NCI-H1436 (cell line): ENCODE data around the gene TRPM5.

ENCODE experiments used
- DNase-seq: peaks from one replicate; lab custom pipeline; 2025; lab: John Stamatoyannopoulos, UW

TRPM5 gene

DNA sequence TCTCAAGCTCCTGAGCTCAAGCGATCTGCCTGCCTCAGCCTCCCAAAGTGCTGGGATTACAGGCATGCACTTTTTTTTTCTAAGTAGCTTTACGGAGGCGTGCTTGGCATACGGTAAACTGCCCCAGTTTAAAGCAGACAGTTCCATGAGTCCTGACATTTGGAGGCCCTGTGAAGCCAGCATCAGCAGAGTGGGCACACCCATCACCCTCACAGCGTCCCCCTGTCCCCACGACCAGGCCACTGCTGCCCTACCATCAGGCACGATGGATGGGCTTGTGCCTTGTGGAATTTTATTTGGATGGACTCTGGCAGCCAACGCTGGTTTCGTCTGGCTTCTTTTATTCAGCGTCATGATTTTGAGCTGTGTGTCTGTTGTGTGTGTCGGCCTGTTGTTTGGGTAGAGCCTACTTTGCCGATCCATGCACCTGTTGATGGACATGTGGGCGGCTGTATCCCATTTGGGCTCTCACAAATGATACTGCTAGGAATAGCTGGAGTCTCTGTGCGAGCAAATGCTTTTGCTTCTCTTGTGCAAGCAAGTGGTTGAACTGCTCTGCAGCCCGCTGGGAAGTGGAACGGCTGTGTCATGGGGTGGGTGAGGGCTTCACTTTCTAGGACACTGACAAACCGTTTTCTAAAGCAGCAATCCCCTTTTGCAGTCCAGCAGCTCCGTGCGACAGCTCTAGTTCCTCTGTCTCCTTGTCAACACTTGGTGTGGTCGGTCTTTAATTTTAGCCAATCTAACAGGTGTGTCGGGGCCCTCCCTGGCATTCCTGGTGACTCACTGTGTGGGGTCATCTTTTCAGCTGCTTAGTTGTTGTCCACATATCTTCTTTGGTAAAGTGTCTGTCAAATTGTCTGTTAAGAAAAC lies 24.3 kb upstream of the TRPM5 start:
- no peak for DNase-seq

DNA sequence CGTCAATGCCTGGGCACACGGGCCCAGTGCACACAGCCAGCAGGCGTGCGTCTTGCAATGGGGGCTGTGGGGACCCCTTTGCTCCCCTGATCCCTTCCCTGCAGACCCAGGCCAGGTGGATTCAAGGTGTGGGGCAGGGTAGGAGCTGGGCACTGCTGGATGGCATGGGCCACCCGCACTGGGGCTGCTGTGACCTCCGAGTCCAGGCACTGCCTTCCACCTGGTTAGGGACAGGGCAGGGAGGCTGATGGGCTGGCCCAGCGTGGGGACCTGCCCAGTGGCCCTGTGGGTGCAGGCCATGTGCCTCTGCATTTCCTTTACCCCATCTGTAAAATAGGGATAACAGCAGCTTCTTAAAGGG lies 23.4 kb upstream of the TRPM5 start:
- no peak for DNase-seq

DNA sequence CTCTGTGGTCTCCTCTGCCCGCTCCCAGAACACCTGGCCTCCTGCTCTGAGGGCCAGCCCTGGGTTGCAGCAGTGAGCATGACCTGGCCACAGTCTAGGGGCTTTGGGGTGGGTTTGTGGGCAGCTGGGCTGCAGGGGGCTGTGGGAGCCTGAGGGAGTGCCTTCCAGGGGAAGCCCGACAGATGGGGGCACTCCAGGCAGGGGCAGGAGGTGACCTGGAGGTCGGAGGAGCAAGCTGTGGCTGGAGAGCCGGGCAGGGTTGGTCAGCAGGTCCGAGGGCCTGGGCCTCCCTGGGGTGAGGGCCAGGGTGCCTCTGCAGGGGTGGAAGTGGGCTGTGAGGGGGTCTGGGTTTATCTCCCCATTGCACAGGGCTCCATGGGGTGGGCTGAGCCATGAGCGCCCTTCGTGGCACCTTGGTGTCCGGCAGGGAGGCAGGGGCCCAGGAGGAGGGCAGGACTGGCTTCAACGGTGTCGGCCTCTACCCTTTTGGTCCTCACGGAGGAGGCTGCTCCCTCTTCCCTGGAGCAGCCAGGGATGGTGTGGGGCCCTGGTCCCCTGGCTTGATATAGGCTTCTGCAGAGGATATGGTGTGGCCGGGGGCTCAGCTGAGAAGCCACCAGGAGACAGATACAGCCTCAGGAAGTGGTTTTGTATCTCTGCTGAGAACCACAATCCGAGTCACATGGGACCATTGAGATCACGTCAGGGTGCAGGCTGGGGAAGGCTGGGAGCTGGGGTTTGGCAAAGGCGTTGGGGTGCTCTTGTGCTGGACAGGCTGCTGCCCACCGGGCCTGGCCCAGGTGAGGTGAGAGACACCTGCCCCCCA lies 22.8 kb upstream of the TRPM5 start:
- DNase-seq: no peak

DNA sequence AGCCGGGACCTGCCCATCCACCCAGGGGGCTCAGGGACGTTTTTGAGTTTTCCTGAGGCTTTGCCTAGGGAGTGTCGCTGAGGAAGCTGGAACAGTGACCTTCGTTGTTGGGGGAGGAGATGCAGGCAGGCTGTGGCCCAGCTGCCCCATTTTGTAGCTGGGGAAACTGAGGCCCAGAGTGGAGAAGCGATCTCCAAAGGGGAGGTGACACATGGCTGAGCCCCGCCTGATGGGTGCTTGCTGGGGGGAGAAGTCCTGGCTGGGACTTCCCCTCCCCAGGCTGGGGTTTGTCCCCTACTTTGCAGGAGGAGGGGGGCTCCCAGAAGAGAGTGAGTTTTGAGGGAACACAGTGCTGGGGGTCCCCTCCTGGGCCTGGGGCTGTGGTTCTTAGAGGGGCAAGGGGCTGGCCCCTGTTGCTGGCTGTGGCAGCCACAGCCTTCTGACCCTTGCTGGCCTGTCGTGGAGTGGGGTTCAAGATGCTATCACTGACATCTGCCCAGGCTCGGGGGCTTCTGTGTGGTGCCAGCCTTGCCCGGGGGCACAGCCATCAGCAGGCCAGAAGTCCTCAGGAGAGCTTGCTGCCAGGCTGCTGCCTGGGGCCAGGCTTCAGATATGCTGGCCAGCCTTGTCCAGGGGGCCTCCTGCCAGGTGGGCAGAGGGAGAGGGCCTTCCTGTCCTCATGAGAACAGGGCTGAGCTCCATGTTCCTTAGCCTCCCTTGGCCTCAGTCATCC lies 21.9 kb upstream of the TRPM5 start:
- no peak for DNase-seq

DNA sequence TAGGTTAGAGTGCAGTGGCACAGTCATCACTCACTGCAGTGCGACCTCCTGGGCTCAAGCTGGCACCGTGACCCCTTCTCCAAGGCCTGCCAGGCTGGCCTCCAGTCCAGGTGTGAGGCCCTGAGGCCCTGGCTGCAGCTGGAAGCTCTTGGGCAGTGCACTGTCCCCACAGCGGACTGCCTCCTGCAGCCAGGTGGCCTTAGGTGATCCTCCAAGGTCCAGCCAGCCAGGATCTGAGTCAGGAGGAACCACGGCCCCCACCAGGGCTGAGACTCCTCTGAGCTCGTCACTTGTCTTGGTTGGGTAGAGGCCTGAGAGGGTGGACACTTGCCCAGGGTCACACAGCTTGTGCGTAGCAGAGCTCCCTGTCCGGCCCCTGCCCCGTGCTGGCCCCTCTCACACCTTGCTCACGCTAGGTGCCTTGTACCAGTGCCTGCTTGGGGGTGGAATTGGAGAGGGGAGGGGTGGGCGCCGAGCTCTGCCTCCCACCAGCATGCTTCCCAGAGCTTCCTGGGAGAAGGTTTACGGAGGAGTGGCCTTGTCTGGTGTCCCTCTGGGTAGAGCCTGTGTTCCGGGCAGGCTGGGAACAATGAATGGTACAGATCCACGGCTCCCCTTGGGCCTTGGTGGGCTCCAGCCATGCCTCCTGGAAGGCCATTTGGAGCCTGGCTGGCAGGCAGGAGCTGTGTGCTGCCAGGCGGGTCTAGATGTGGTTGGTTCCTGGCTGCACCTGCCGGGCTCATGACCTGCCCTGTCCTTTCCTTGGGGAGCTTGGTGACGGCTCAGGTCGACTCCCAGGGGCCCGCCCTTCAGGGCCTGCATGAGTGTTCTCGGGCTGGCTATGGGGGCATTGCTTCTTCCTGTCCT lies 21.1 kb upstream of the TRPM5 start:
- no peak for DNase-seq

DNA sequence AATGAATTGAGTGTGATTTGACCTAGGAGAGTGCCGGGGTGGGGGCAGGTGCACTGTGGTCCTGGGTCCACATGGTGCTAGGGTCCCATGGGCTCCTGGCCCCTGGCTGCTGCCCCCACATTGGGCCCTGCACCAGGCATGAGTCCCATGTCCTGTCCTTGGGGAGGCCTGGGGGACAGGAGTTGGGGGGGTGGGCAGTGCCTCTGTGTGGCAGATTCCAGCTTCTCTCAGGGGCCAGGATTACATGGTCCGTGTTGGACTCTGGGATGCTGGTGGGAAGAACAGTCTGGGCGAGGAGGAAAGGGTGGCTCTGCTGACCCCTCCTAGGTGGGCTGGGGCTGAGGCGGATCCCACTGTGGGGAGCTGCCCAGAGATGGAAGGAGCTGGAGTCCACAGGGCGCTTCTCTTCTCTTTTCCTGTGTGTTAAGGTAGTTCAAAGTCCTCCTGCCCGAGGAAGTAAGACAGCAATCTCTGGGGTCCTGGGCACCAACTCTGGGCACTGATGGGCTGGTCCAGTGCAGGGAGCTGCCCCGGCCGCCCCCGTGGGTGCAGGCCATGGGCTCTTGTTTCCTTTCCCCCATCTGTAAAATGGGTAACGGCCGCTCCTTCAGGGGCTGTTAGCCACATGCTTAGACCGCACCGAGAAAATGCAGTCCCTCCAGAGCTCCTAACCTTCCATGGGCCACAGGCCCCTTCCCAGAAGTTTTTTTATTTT lies 20.3 kb upstream of the TRPM5 start:
- no peak for DNase-seq

DNA sequence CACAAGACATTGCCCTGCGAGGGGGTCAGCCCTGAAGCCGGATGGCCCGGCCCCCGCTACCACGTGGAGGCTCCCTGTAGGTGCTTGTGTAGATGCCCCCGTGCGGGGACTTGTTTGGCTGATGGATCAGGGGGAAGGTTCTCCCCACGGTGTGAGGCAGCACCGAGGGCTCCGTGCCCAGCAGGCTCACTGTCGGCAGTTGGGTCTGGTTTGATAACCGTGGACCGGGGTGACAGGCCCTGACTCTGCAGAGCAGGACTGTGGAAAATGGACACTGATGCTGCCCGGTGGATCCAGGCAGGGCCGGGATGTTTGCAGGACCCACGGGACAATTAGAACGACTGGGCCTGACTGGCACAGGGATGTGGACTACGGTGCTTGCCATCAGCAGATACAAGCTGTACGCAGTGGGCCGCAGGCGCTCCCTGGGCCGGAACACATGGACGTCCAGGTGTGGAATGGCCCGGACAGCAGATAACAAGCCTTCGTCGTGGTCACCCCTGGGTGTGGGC lies 19.5 kb upstream of the TRPM5 start:
- DNase-seq: no peak

DNA sequence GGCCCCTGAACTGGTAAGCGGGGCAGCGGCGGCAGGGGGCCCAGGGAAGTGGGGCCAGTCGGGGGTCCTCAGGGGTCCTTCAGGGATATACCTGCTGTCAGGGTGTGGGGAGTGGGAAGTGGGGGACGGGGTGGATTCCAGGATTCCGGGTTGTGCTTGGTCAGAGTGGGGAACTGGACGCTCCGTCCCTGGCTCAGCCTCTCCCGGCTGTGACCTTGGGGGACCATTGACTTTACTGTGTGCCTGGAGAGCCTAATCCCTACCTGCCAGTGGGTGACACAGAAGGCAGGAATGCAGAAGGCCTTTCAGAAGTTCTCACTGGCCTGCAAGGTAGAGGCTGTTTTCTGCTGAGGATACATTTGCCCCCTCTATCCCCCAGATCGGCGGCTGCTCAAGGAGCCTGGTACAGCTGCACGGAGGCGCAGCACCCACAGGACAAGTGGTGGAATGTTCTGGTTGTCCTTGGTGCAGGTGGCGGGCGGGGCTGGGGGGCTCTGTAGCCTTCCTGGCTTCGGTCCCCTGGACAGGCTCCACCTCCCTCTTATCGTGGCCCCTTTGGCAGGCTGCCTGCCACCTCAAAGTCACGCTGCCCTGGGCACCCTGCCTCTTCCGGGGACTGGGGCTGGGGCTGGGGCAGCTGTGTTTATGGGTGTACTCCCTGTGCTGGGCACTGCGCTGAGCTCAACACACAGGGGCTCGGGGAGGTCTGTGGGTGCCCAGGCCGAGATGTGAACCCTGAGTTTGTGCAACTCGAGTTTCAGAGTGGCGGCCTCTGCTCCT lies 18.9 kb upstream of the TRPM5 start:
- DNase-seq: no peak

DNA sequence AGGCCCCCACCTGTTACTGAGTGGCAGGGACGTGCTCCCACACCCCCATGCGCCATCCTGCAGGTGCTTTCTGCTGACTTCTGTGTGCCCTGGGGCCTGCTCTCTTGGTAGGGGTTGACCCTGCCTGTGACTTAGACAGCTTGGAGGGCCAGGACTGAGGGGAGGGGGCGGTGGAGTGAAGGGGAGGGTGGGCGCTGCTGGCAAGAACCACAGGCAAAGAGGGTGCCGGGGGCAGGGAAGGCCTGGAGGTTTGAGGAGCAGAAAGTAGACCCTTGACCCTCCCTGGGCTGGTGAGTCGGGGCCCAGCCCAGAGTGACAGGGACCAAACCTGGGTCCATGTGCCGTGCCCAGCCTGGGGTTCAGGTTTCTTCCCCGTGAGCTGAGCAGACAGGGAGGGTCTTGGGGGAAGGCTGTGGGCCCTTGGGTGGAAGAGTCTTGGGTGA lies 18.2 kb upstream of the TRPM5 start:
- no peak for DNase-seq

DNA sequence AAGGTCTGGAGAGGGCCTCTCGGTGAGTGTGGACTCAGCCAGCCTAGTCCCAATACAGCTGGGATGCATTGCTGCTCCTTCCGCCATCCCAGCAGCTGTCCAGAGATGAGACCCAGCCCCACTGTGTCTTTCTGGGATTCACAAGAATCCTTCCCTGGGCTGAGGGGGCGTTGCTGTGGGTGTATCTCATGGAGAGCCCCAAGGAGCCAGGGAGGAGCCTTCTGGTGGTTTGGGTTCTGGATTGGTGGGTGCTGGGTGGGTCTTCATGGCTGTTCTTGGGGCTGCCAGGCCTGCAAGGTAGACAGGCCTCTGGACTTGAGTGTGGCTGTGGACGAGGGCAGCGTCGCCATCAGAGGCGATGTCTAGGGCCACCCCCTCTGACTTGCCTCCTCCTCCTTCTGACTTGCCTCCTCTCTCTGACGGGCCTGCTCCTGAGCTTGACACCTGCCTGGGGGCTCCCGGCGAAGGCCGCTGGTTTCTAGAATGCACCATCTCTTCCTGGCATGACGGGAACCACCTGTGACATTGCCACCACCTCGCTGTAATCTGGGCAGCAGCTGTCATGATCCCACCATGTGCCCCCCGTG lies 17.7 kb upstream of the TRPM5 start:
- DNase-seq: no peak

DNA sequence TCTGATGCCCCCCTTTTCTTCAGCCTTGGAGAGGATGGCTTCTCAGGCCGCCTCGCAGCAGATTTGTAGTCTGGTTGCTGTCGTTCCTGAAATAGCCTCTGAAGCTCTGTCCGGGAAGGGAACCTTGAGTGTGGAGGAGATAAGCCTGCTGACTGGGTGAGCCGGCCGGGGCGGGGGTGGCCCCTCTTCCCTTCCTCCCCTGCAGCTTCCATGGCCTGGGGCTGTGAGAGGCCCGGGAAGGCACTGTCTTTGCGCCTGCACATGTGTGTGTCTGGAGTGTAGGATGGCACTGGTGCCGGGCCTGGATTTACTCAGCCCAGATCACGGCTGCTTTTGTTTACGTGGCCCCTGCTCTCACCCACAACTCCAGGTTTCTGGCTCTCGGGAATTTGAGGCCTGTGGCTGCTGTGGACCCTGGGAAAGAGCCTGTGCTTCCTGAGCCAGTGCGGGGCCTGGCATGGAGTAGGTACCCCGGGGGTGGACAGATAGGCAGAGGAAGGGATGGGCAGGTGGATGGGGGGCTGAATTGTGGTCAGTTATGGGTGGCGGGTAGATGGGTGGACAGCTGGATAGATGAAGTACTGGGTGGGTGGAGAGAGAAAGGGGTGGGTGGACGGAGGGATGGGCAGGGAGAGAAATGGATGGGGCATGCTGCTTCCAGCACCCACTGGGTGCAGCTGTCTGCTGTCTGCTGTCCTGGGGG lies 17.1 kb upstream of the TRPM5 start:
- no peak for DNase-seq

DNA sequence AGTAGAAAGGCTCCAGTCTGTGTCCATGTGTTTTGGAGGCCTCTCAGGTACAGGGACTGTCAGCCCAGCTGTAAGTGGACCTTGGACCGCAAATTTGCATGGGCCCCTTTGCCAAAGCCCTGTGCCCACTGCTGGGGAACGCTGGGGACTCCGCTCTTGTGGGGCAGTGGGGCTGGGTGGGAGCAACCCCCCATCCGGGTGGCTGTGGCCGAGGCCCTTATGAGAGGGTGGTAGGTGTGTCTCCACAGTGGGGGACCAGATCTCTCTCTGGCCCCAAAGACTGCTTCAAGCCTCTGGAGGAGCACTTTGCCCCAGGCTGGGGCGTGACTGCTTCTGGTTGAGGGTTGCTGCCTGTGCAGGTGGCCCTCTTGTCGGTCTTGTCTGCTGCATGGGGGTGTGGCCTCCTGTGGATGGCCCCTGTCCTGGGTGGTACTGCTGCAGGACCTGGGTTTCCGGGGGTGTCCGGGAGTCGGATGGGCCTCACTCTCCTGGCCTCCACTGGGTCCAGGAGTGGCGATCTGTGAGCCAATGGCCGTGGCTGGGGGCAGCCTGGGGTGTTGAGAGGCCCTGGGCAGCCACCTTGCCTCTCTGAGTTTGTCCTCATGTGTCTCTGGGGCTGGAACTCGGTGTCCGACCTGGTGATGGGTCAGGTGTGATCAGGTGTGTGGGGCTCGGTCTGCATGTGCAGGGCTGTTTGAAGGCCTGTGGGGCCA lies 16.4 kb upstream of the TRPM5 start:
- no peak for DNase-seq

DNA sequence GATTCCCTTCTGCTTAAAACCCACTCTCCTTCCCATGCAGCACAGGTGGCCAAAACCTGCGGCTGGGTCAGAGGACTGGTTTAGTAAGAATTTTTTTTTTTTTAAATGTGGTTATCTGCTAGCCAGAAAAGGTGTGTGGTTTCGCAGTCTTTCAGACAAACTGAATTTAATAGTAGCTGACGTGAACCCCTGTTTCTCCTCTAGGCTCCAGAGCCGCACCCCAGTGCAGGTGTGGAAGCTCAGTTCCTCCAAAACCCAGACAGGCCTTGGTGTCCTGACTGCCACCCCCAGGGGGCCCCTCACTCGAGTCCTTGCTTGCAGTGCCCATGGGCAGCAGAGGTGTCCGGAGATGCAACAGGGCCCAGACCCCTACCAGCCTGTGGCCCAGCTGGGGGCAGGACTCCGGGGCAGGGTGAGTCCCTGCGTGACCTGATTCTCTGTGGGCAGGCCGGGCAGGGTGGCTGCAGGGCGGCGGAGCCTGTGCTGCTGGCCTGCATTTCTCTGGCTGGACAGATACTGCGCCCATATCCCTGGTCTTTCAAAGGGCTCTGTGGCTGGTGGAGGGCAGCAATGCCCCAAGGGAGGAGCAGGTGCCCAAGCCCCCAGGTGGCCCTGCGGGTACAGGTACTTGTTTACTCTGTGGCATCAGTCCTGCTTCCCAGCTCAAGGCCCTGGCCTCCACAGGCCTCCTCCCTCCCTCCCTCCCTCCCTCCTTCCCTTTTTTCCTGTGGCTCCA lies 15.7 kb upstream of the TRPM5 start:
- DNase-seq: no peak

DNA sequence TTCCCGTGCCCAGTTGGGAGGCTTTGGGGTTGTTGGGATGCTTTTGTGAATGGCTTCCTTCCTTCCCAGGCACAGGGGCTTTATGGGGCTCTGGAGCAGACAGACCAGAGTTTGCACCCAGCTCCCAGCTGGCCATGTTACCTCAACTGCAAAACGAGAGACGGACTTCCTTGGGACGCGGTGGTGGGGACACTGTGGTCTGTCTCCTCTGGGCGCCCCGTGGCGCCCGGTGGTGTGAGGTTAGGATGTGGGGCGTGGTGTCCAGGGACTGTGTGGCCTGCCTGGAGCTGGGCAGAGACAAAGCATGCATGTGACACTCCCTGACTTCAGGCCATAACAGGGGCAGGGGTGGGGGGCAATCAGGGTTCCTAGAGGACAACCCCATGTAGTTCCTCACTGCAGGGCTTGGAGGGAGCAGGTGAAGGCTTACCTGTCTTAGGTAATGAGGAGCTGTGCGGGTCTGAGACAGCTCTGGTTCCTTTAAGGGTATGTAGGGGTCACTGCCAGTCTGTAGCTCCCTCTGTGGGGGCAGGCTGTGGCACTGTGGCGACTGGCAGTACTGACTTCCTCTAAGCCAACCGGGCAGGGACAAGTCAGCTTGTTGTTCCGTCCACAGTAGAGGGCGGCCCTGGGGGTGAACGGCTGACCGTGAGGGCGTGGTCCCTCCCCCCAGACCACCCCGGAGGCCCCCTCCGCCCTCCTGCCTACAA lies 14.9 kb upstream of the TRPM5 start:
- DNase-seq: no peak

DNA sequence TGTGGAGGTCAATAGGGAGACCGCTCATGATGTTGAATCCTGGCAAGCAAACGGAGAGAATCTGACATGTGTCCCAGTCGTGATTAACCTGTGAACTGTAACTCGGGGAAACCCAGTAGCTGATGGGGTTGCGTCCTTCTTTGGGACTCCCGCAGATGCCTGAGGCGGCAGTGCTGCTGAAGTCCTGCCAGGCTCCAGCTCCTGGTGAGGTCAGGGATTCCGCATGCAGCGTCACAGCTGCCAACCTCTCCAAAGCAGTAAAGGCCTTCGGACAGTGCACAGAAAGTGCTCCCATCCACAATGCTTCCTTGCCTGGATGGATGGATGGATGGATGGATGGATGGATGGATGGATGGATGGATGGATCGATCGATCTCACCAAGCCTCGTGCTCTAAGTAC lies 14.0 kb upstream of the TRPM5 start:
- DNase-seq: no peak

DNA sequence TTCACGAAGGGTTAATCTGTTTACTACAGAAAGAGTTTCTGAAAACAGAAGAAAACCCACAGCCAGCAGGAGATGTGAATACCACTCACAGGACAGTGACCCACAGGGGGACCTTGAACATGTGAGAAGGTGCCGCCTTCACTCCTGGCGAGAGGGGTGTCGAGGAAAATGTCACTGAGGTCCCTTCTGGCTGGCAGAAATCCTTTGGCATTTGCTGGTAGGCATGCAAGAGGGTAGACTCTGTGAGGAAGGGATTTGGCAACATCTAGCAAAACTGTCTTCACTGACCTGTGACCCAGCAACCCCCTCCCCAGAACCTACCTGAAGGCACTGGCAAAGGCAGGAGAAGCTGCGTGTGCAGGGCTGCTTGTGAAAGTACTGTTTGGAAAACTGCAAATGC lies 9.1 kb upstream of the TRPM5 start:
- no peak for DNase-seq
